Liver (tissue), 9 donors: ENCODE measurements around the gene MRPL54. TPM values are rescaled to one million over a fixed set of nuclear protein-coding genes. Genes with fewer than 3 reads are reported as not detected.

Experiments
- DNase-seq: peaks from one replicate; pipeline ENCODE4 v3.0.0-alpha.2; 2017; ENCODE audit warnings: low spot score
- H3K27ac ChIP-seq, 2 donors: one replicate each; pipeline ENCODE4 v1.7.0; 2013; ENCODE audit warnings: inconsistent platforms in 2 of 2, low read length in 2 of 2, control low read depth in 1 of 2, low read depth in 1 of 2, mild to moderate bottlenecking in 1 of 2
- H3K27me3 ChIP-seq, 4 donors: one replicate each; pipeline versions ENCODE4 v1.6.1 to v1.7.0; 2013; ENCODE audit warnings: low read length in 3 of 4, inconsistent platforms in 1 of 4, mild to moderate bottlenecking in 1 of 4, moderate library complexity in 1 of 4; ENCODE audit not compliant: control insufficient read depth in 4 of 4, insufficient read depth in 4 of 4
- H3K36me3 ChIP-seq, 4 donors: one replicate each; pipeline versions ENCODE4 v1.6.1 to v1.7.0; 2013; ENCODE audit warnings: low read length in 3 of 4, mild to moderate bottlenecking in 3 of 4, low read depth in 1 of 4, moderate library complexity in 1 of 4; ENCODE audit not compliant: control insufficient read depth in 4 of 4, insufficient read depth in 3 of 4
- H3K4me1 ChIP-seq, 4 donors: one replicate each; pipeline versions ENCODE4 v1.6.1 to v1.7.0; 2013; ENCODE audit warnings: low read length in 3 of 4, mild to moderate bottlenecking in 3 of 4, moderate library complexity in 1 of 4; ENCODE audit not compliant: control insufficient read depth in 4 of 4, insufficient read depth in 4 of 4
- H3K4me3 ChIP-seq, 3 donors: one replicate each; pipeline versions ENCODE4 v1.6.1 to v1.7.0; 2013; ENCODE audit warnings: low read length in 3 of 3, control low read depth in 1 of 3, low read depth in 1 of 3, mild to moderate bottlenecking in 1 of 3
- H3K9ac ChIP-seq, 2 donors: one replicate each; pipeline ENCODE4 v1.7.0; 2013; ENCODE audit warnings: low read length in 2 of 2, mild to moderate bottlenecking in 2 of 2, moderate library complexity in 2 of 2, control low read depth in 1 of 2, low read depth in 1 of 2
- H3K9me3 ChIP-seq, 4 donors: one replicate each; pipeline versions ENCODE4 v1.6.1 to v1.7.0; 2013; ENCODE audit warnings: low read length in 3 of 4; ENCODE audit not compliant: control insufficient read depth in 4 of 4
- CTCF ChIP-seq: fragments of 150-350 bp; IDR thresholded peaks from 2 replicates; pipeline ENCODE4 v1.5.1; 2017; ENCODE audit warnings: improper control_type of control experiment, low read depth, low read length; ENCODE audit not compliant: missing input control
- EGR1 ChIP-seq, 2 donors: IDR thresholded peaks; 2 replicates each; pipeline ENCODE4 v1.6.1; 2016 to 2018; ENCODE audit warnings: antibody characterized with exemption in 2 of 2, low read depth in 2 of 2
- FOXA2 ChIP-seq: IDR thresholded peaks from 2 replicates; pipeline ENCODE4 v1.6.1; 2016; ENCODE audit warnings: antibody characterized with exemption
- GABPA ChIP-seq, 2 donors: IDR thresholded peaks in 1 of 2; conservative IDR thresholded peaks in 1 of 2; 2 replicates each; pipeline ENCODE4 v1.6.1; 2016; ENCODE audit warnings: antibody characterized with exemption in 2 of 2, mild to moderate bottlenecking in 1 of 2, moderate library complexity in 1 of 2
- HNF4A ChIP-seq, 2 donors: conservative IDR thresholded peaks; 2 replicates each; pipeline ENCODE4 v1.6.1; 2016; ENCODE audit warnings: antibody characterized with exemption in 2 of 2, mild to moderate bottlenecking in 2 of 2
- JUND ChIP-seq, 2 donors: IDR thresholded peaks; 2 replicates each; pipeline ENCODE4 v1.6.1; 2016; ENCODE audit warnings: antibody characterized with exemption in 2 of 2
- NR2F2 ChIP-seq: IDR thresholded peaks from 2 replicates; pipeline ENCODE4 v1.6.1; 2016; ENCODE audit warnings: antibody characterized with exemption
- RAD21 ChIP-seq, 2 donors: IDR thresholded peaks; 2 replicates each; pipeline ENCODE4 v1.6.1; 2016; ENCODE audit warnings: antibody characterized with exemption in 2 of 2, mild to moderate bottlenecking in 2 of 2
- RXRA ChIP-seq, 2 donors: IDR thresholded peaks; 2 replicates each; pipeline ENCODE4 v1.6.1; 2017 to 2018; ENCODE audit warnings: antibody characterized with exemption in 2 of 2, mild to moderate bottlenecking in 1 of 2
- SP1 ChIP-seq: IDR thresholded peaks from 2 replicates; pipeline ENCODE4 v1.6.1; 2018; ENCODE audit warnings: antibody characterized with exemption, mild to moderate bottlenecking
- TAF1 ChIP-seq: conservative IDR thresholded peaks from 2 replicates; pipeline ENCODE4 v1.6.1; 2016; ENCODE audit warnings: antibody characterized with exemption, mild to moderate bottlenecking
- YY1 ChIP-seq: IDR thresholded peaks from 2 replicates; pipeline ENCODE4 v1.6.1; 2016; ENCODE audit warnings: antibody characterized with exemption, mild to moderate bottlenecking
- WGBS: extraction: QIAGEN DNeasy Blood & Tissue Kit; methylation state at CpG from one replicate; pipeline ENCODE4 v1.1.7; 2013; 5-methylcytosine and 5-hydroxymethylcytosine counted together
- polyA plus RNA-seq, 2 donors: library from polyadenylated mRNA; stranded (reverse) in 1 of 2; unstranded in 1 of 2; fragments of 200-250 nt in 1 of 2; fragments of >200 nt in 1 of 2; fragmentation: Nextera tagmentation in 1 of 2; extraction: Ambion mirVana in 1 of 2; gene quantifications; one replicate each; pipeline versions ENCODE4 v1.2.1 to v1.2.3, GENCODE V29; 2013 to 2015
- total RNA-seq, 2 donors: library from RNA; depleted of rRNA; stranded (reverse); fragments of >200 nt; gene quantifications; one replicate each; pipeline ENCODE4 v1.2.3, GENCODE V29; 2014
- TF ChIP-seq, protein P1 (sequence below): IDR thresholded peaks from 2 replicates; pipeline ENCODE4 v1.6.1; 2016; ENCODE audit warnings: antibody characterized with exemption
- TF ChIP-seq, protein P2 (sequence below): IDR thresholded peaks from 2 replicates; pipeline ENCODE4 v1.6.1; 2016; ENCODE audit warnings: antibody characterized with exemption
- TF ChIP-seq, protein P3 (sequence below): IDR thresholded peaks from 2 replicates; pipeline ENCODE4 v1.6.1; 2016; ENCODE audit warnings: antibody characterized with exemption, mild to moderate bottlenecking
- TF ChIP-seq, protein P4 (sequence below): IDR thresholded peaks from 2 replicates; pipeline ENCODE4 v1.6.1; 2016; ENCODE audit warnings: antibody characterized with exemption
- donor health status: healthy.
- donor health status: healthy.
- donor health status: healthy.
- donor health status: healthy.
- donor health status: healthy.

MRPL54 gene
- total and polyA plus RNA-seq, 4 donors = 25.1 to 109 (median 42.9) TPM

- no peak overlapping the region for H3K4me3 ChIP-seq
- no peaks in the 10 kb centered on the region for H3K27me3 ChIP-seq
- no peak for DNase-seq
- no peak overlapping the region for H3K27ac ChIP-seq
- H3K9ac ChIP-seq = no peak overlapping the region
- H3K9me3 ChIP-seq = no peaks in the 10 kb centered on the region
- 97% methylated on average over 1 of the region's 1 CpG for WGBS
- peaks cover 0 to 9% (median 2%) of the 10 kb centered on the region in 4 donors for H3K36me3 ChIP-seq
- TF ChIP-seq CTCF (no peak), SP1 (no peak), GABPA (IDR thresholded peaks at IDR 0.05 in 1 of 2, conservative IDR thresholded peaks at IDR 0.05 in 1 of 2) (no peak), TAF1 (no peak), NR2F2 (no peak)
- H3K4me1 ChIP-seq = no peaks in the 10 kb centered on the region
Measured at GRCh38 chr19:3732108-3732507, 30.4 kb upstream of the MRPL54 start.

DNA sequence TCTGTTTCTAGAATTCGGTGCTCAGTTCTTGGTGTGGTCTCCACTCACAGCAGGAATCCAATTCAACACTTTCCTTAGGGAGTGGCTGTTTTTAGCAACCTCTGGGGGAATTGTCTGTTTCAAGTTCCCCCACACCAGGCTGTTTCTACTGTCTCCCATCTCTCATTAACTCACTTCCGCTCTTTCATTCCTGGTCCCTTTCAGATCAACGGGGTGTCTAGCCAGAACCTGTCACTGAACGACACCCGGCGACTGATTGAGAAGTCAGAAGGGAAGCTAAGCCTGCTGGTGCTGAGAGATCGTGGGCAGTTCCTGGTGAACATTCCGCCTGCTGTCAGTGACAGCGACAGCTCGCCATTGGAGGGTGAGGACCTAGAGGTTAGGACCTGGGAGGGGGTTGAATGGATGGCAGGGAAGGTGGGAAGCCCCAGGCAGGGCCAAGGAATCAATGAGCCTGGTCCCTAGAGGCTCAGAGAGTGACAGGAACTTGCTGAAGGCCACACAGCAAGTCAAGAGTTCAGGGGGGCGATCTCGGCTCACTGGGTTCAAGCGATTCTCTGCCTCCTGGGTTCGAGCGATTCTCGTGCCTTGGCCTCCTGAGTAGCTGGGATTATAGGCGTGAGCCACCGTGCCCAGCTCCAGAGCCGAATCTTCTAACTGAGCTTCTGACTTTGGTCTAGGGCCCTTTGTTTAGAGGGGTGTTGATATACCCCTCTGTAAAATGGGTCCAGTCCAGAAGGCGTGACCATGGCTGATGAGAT lies 28.8 kb upstream of the MRPL54 start:
- H3K4me1 ChIP-seq = no peaks in the 10 kb centered on the region
- peaks cover 2 to 20% (median 5%) of the 10 kb centered on the region in 4 donors for H3K36me3 ChIP-seq
- H3K9ac ChIP-seq = no peak overlapping the region
- no peak overlapping the region for H3K4me3 ChIP-seq
- 89% methylated on average over 20 of the region's 20 CpGs for WGBS
- no peaks in the 10 kb centered on the region for H3K9me3 ChIP-seq
- no peak for DNase-seq
- H3K27me3 ChIP-seq = no peaks in the 10 kb centered on the region
- TF ChIP-seq RXRA (IDR thresholded peaks at IDR 0.05) (no peak), RAD21 (IDR thresholded peaks at IDR 0.05) (no peak), NR2F2 (no peak), CTCF (no peak), GABPA (IDR thresholded peaks at IDR 0.05 in 1 of 2, conservative IDR thresholded peaks at IDR 0.05 in 1 of 2) (no peak), YY1 (no peak), FOXA2 (no peak), EGR1 (IDR thresholded peaks at IDR 0.05; ENCODE audit: low read depth in 2 of 2) (no peak), JUND (IDR thresholded peaks at IDR 0.05) (no peak), SP1 (no peak), TAF1 (no peak), HNF4A (conservative IDR thresholded peaks at IDR 0.05) (no peak)
- TF ChIP-seq, protein P1, sequence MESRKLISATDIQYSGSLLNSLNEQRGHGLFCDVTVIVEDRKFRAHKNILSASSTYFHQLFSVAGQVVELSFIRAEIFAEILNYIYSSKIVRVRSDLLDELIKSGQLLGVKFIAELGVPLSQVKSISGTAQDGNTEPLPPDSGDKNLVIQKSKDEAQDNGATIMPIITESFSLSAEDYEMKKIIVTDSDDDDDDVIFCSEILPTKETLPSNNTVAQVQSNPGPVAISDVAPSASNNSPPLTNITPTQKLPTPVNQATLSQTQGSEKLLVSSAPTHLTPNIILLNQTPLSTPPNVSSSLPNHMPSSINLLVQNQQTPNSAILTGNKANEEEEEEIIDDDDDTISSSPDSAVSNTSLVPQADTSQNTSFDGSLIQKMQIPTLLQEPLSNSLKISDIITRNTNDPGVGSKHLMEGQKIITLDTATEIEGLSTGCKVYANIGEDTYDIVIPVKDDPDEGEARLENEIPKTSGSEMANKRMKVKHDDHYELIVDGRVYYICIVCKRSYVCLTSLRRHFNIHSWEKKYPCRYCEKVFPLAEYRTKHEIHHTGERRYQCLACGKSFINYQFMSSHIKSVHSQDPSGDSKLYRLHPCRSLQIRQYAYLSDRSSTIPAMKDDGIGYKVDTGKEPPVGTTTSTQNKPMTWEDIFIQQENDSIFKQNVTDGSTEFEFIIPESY = no peak
- TF ChIP-seq, protein P2, sequence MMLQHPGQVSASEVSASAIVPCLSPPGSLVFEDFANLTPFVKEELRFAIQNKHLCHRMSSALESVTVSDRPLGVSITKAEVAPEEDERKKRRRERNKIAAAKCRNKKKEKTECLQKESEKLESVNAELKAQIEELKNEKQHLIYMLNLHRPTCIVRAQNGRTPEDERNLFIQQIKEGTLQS = no peak
- TF ChIP-seq, protein P3, sequence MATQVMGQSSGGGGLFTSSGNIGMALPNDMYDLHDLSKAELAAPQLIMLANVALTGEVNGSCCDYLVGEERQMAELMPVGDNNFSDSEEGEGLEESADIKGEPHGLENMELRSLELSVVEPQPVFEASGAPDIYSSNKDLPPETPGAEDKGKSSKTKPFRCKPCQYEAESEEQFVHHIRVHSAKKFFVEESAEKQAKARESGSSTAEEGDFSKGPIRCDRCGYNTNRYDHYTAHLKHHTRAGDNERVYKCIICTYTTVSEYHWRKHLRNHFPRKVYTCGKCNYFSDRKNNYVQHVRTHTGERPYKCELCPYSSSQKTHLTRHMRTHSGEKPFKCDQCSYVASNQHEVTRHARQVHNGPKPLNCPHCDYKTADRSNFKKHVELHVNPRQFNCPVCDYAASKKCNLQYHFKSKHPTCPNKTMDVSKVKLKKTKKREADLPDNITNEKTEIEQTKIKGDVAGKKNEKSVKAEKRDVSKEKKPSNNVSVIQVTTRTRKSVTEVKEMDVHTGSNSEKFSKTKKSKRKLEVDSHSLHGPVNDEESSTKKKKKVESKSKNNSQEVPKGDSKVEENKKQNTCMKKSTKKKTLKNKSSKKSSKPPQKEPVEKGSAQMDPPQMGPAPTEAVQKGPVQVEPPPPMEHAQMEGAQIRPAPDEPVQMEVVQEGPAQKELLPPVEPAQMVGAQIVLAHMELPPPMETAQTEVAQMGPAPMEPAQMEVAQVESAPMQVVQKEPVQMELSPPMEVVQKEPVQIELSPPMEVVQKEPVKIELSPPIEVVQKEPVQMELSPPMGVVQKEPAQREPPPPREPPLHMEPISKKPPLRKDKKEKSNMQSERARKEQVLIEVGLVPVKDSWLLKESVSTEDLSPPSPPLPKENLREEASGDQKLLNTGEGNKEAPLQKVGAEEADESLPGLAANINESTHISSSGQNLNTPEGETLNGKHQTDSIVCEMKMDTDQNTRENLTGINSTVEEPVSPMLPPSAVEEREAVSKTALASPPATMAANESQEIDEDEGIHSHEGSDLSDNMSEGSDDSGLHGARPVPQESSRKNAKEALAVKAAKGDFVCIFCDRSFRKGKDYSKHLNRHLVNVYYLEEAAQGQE = no peak
- TF ChIP-seq, protein P4, sequence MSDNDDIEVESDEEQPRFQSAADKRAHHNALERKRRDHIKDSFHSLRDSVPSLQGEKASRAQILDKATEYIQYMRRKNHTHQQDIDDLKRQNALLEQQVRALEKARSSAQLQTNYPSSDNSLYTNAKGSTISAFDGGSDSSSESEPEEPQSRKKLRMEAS = no peak
- no peak overlapping the region for H3K27ac ChIP-seq
